T-cell (primary cell): ENCODE measurements around the gene CD274. TPM values are rescaled to one million over a fixed set of nuclear protein-coding genes. Genes with fewer than 3 reads are reported as not detected.
A peak's percentile ranks its signal among the peaks of the same experiment; 100 is the strongest.

ENCODE experiments used
- ATAC-seq, 4 experiments: fragments of 200-7000 bp in 3 of 4; fragments of 150-1000 bp in 1 of 4; cut with Tn5 transposase; replicated peaks in 1 of 4; 1 replicate in 3 of 4; 2 replicates in 1 of 4; pipeline ENCODE4 v1.10.0; 2021; ENCODE audit warnings: moderate library complexity in 3 of 4, mild to moderate bottlenecking in 2 of 4, moderate number of reproducible peaks in 1 of 4
- CTCF ChIA-PET, 2 donors: fragments of 300-600 bp; sonication (Branson Sonifier 250); formaldehyde crosslinking; loops; one replicate each; lab custom pipeline; 2022; ENCODE audit warnings: antibody characterized with exemption in 2 of 2; lab: Charles Lee
- POLR2A ChIA-PET, 2 donors: fragments of 300-600 bp; sonication (Branson Sonifier 250); formaldehyde crosslinking; loops; one replicate each; lab custom pipeline; 2022; ENCODE audit warnings: antibody characterized with exemption in 2 of 2; lab: Charles Lee
- DNase-seq, 35 experiments: peaks; one replicate each; pipeline versions ENCODE4 v3.0.0 to v3.0.0-alpha.2; 2013 to 2023
- H3K27ac ChIP-seq: one replicate; pipeline ENCODE4 v1.5.1; 2013; ENCODE audit warnings: low read length
- H3K27me3 ChIP-seq, 2 experiments: replicated peaks in 1 of 2; 1 replicate in 1 of 2; 2 replicates in 1 of 2; pipeline versions ENCODE4 v1.6.1 to v1.7.0; 2013; ENCODE audit warnings: low read length in 1 of 2, mixed read lengths in 1 of 2; ENCODE audit not compliant: control insufficient read depth in 2 of 2, insufficient read depth in 2 of 2; ENCODE audit errors: extremely low read depth in 1 of 2
- H3K36me3 ChIP-seq, 2 donors: 1 replicate in 1 of 2; 2 replicates in 1 of 2; pipeline versions ENCODE4 v1.6.1 to v1.7.0; 2013; ENCODE audit warnings: low read length in 1 of 2; ENCODE audit not compliant: control insufficient read depth in 2 of 2, insufficient read depth in 1 of 2; ENCODE audit errors: extremely low read depth in 1 of 2
- H3K4me1 ChIP-seq, 2 experiments: 1 replicate in 1 of 2; 2 replicates in 1 of 2; pipeline versions ENCODE4 v1.6.1 to v1.7.0; 2013; ENCODE audit warnings: low read length in 2 of 2, mixed read lengths in 1 of 2; ENCODE audit not compliant: insufficient read depth in 2 of 2, control insufficient read depth in 1 of 2; ENCODE audit errors: extremely low read depth in 1 of 2
- H3K4me3 ChIP-seq, 2 donors: 1 replicate in 1 of 2; 2 replicates in 1 of 2; pipeline versions ENCODE4 v1.5.1 to v1.7.0; 2013; ENCODE audit warnings: mild to moderate bottlenecking in 2 of 2, low read length in 1 of 2, moderate library complexity in 1 of 2; ENCODE audit not compliant: control insufficient read depth in 1 of 2; ENCODE audit errors: extremely low read depth in 1 of 2
- H3K9me3 ChIP-seq: 2 replicates; pipeline ENCODE4 v1.7.0; 2013
- H3K27ac Mint-ChIP-seq, 2 donors: one replicate each; pipeline ENCODE4 v1.8.0; 2020 to 2021; ENCODE audit warnings: mild to moderate bottlenecking in 2 of 2, mixed read lengths in 2 of 2
- H3K27me3 Mint-ChIP-seq, 2 donors: one replicate each; pipeline ENCODE4 v1.8.0; 2021 to 2022; ENCODE audit warnings: mixed read lengths in 2 of 2
- H3K36me3 Mint-ChIP-seq: one replicate; pipeline ENCODE4 v1.8.0; 2021; ENCODE audit warnings: mixed read lengths
- H3K4me1 Mint-ChIP-seq, 3 donors: one replicate each; pipeline ENCODE4 v1.8.0; 2020 to 2022; ENCODE audit warnings: mixed read lengths in 3 of 3, mild to moderate bottlenecking in 1 of 3
- H3K4me3 Mint-ChIP-seq, 3 donors: one replicate each; pipeline ENCODE4 v1.8.0; 2020 to 2022; ENCODE audit warnings: mild to moderate bottlenecking in 3 of 3, mixed read lengths in 3 of 3, moderate library complexity in 3 of 3
- H3K9me3 Mint-ChIP-seq, 3 donors: one replicate each; pipeline ENCODE4 v1.8.0; 2020 to 2022; ENCODE audit warnings: mixed read lengths in 3 of 3
- WGBS: methylation state at CpG from one replicate; pipeline ENCODE4 v1.1.5; 2013; ENCODE audit warnings: missing lambda C conversion rate; ENCODE audit not compliant: insufficient coverage; 5-methylcytosine and 5-hydroxymethylcytosine counted together
- total RNA-seq, 35 experiments: library from RNA in 6 of 35; stranded (reverse) in 6 of 35; fragments of 120-200 nt in 1 of 35; gene quantifications; one replicate each; pipeline versions ENCODE4 v1.2.1 to v1.2.4 and lab custom pipeline; 2013 to 2026

Gene CD274
- total RNA-seq, 5 donors from 2014 or later (not counting 1 experiment from before 2014, with no cell fraction given) = 6.6 to 11.4 (median 7.2) TPM

GRCh38 chr9:5436441-5436840 is 13.9 kb upstream of the CD274 start:
- POLR2A ChIA-PET = interaction anchor here in 1 of 2 donors (1.7 kb wide), 1 partner anchor 14 kb away, joined by 13 read pairs; the partner anchor contains the start of gene CD274
- no CpG with 5 or more reads among the region's 2 CpGs for WGBS

GRCh38 chr9:5437254-5438216 is 12.8 kb upstream of the CD274 start, which contains the start of gene PLGRKT:
Gene PLGRKT, minus strand, starts transcription at chr9:5437925. Its CDS starts 5,948 bp downstream, at chr9:5431977.
- under 1% methylated on average over 48 of the region's 55 CpGs for WGBS
- H3K4me1 Mint-ChIP-seq = peaks cover 28 to 37% (median 37%) of the 10 kb centered on the region in 3 donors
- Histone ChIP-seq H3K4me3 (peak within 1 kb of the TSS; percentile 77 to 84), H3K9me3 (no peaks in the 10 kb centered on the region), H3K27me3 (no peaks in the 10 kb centered on the region), H3K4me1 (peaks cover 15 to 22% of the 10 kb centered on the region in 2 experiments), H3K27ac (peak within 1 kb of the TSS; percentile 93), H3K36me3 (peaks cover 0 to 9% of the 10 kb centered on the region in 2 donors)
- no peaks in the 10 kb centered on the region for H3K27me3 Mint-ChIP-seq
- H3K27ac Mint-ChIP-seq = peak within 1 kb of the TSS; percentile 98 to 99
- no peaks in the 10 kb centered on the region for H3K9me3 Mint-ChIP-seq
- peak within 1 kb of the TSS; percentile 89 to 95 (median 91) for H3K4me3 Mint-ChIP-seq
- peak; percentile 76 to 94 (median 88) for DNase-seq
- peaks cover 20% of the 10 kb centered on the region for H3K36me3 Mint-ChIP-seq
- ChIA-PET POLR2A (interaction anchor here (0.6 to 1.7 kb wide), 6 partner anchors 11 to 512 kb away, joined by 3 to 13 read pairs (median 3); partner anchors contain the start of genes RIC1 (in 2 of the 2) and CD274 (in 1 of the 2)), CTCF (interaction anchor here (0.6 to 5.9 kb wide), 8 partner anchors 10 to 252 kb away, joined by 3 to 47 read pairs (median 4); partner anchors contain the start of genes CD274 (in 1 of the 2), INSL6 (in 1 of the 2) and RIC1 (in 1 of the 2))
- ATAC-seq = peak; percentile 95 to 99 (median 98)

More at GRCh38 chr9:5436441-5436840, 13.9 kb upstream of the CD274 start:
- CTCF ChIA-PET = interaction anchor here (0.6 to 5.9 kb wide), 3 partner anchors 13 to 251 kb away, joined by 4 to 47 read pairs (median 12); partner anchors contain the start of genes CD274 (in 1 of the 2) and INSL6 (in 1 of the 2)
- peak overlapping the region; percentile 89 to 95 (median 91) for H3K4me3 Mint-ChIP-seq
- H3K36me3 ChIP-seq = peaks cover 0 to 16% of the 10 kb centered on the region in 2 donors
- DNase-seq = no peak
- peaks cover 30% of the 10 kb centered on the region for H3K36me3 Mint-ChIP-seq
- no peaks in the 10 kb centered on the region for H3K9me3 ChIP-seq
- peaks cover 15 to 22% of the 10 kb centered on the region in 2 experiments for H3K4me1 ChIP-seq
- no peak overlapping the region for H3K4me3 ChIP-seq
- H3K27me3 Mint-ChIP-seq = no peaks in the 10 kb centered on the region
- no peak overlapping the region for H3K27ac ChIP-seq
- peak overlapping the region; percentile 98 to 99 for H3K27ac Mint-ChIP-seq
- no peak for ATAC-seq
- H3K4me1 Mint-ChIP-seq = peaks cover 28 to 37% (median 36%) of the 10 kb centered on the region in 3 donors
- H3K27me3 ChIP-seq = no peaks in the 10 kb centered on the region
- H3K9me3 Mint-ChIP-seq = no peaks in the 10 kb centered on the region

GRCh38 chr9:5438301-5439162 is 11.8 kb upstream of the CD274 start:
- no peaks in the 10 kb centered on the region for H3K9me3 ChIP-seq
- H3K9me3 Mint-ChIP-seq = no peaks in the 10 kb centered on the region
- peaks cover 28 to 37% (median 37%) of the 10 kb centered on the region in 3 donors for H3K4me1 Mint-ChIP-seq
- H3K4me3 Mint-ChIP-seq = peak overlapping the region; percentile 89 to 95 (median 91)
- peak overlapping the region; percentile 93 for H3K27ac ChIP-seq
- WGBS = 76% methylated on average over 10 of the region's 21 CpGs
- H3K27me3 Mint-ChIP-seq = no peaks in the 10 kb centered on the region
- CTCF ChIA-PET = interaction anchor here (0.6 to 5.9 kb wide), 8 partner anchors 9 to 252 kb away, joined by 3 to 47 read pairs (median 4); partner anchors contain the start of genes CD274 (in 1 of the 2) and RIC1 (in 1 of the 2)
- H3K27me3 ChIP-seq = no peaks in the 10 kb centered on the region
- peaks cover 15 to 22% of the 10 kb centered on the region in 2 experiments for H3K4me1 ChIP-seq
- POLR2A ChIA-PET = interaction anchor here (0.6 to 1.2 kb wide), 6 partner anchors 12 to 513 kb away, joined by 3 to 8 read pairs (median 3); partner anchors contain the start of genes RIC1 (in 2 of the 2) and CD274 (in 1 of the 2)
- peak in 32 of 35 experiments; percentile 16 to 83 (median 46) for DNase-seq
- peaks cover 15% of the 10 kb centered on the region for H3K36me3 Mint-ChIP-seq
- H3K27ac Mint-ChIP-seq = peak overlapping the region; percentile 98 to 99
- peaks cover 0 to 9% of the 10 kb centered on the region in 2 donors for H3K36me3 ChIP-seq
- peak overlapping the region in 1 of 2 donors; percentile 77 for H3K4me3 ChIP-seq
- peak in 3 of 4 experiments; percentile 2 to 57 (median 3) for ATAC-seq

GRCh38 chr9:5440426-5440825 is 9.9 kb upstream of the CD274 start:
- H3K27ac Mint-ChIP-seq = peak overlapping the region in 1 of 2 donors; percentile 14
- H3K9me3 Mint-ChIP-seq = no peaks in the 10 kb centered on the region
- WGBS = 86% methylated on average over 3 of the region's 3 CpGs
- H3K27me3 Mint-ChIP-seq = no peaks in the 10 kb centered on the region
- ChIA-PET POLR2A (interaction anchor here in 1 of 2 donors (1.2 kb wide), 1 partner anchor 10 kb away, joined by 4 read pairs; the partner anchor contains the start of gene CD274), CTCF (interaction anchor here (0.6 to 5.9 kb wide), 5 partner anchors 9 to 254 kb away, joined by 3 to 47 read pairs (median 3); partner anchors contain the start of gene CD274 (in 2 of the 2))
- DNase-seq (no peak), ATAC-seq (no peak)
- Histone ChIP-seq H3K27me3 (no peaks in the 10 kb centered on the region), H3K4me1 (peaks cover 15 to 22% of the 10 kb centered on the region in 2 experiments), H3K9me3 (no peaks in the 10 kb centered on the region), H3K27ac (no peak overlapping the region), H3K36me3 (peaks cover 0 to 6% of the 10 kb centered on the region in 2 donors), H3K4me3 (no peak overlapping the region)
- H3K36me3 Mint-ChIP-seq = peaks cover 8% of the 10 kb centered on the region
- no peak overlapping the region for H3K4me3 Mint-ChIP-seq
- peaks cover 28 to 35% (median 35%) of the 10 kb centered on the region in 3 donors for H3K4me1 Mint-ChIP-seq

- Histone ChIP-seq H3K4me3 (no peak overlapping the region), H3K36me3 (peaks cover 0 to under 1% of the 10 kb centered on the region in 2 donors), H3K4me1 (peaks cover 15 to 19% of the 10 kb centered on the region in 2 experiments), H3K27ac (no peak overlapping the region), H3K9me3 (no peaks in the 10 kb centered on the region), H3K27me3 (no peaks in the 10 kb centered on the region)
- peaks cover 28 to 32% (median 29%) of the 10 kb centered on the region in 3 donors for H3K4me1 Mint-ChIP-seq
- no peaks in the 10 kb centered on the region for H3K9me3 Mint-ChIP-seq
- H3K27ac Mint-ChIP-seq = no peak overlapping the region
- POLR2A ChIA-PET = interaction anchor here in 1 of 2 donors (1.2 kb wide), 1 partner anchor 9 kb away, joined by 4 read pairs; the partner anchor contains the start of gene CD274
- DNase-seq = no peak
- no CpG with 5 or more reads among the region's 2 CpGs for WGBS
- no peak for ATAC-seq
- peaks cover 5% of the 10 kb centered on the region for H3K36me3 Mint-ChIP-seq
- no peak overlapping the region for H3K4me3 Mint-ChIP-seq
- CTCF ChIA-PET = interaction anchor here (0.6 to 5.9 kb wide), 4 partner anchors 9 to 836 kb away, joined by 3 to 47 read pairs (median 9); partner anchors contain the start of gene CD274 (in 2 of the 2)
- H3K27me3 Mint-ChIP-seq = no peaks in the 10 kb centered on the region
These were observed 9.3 kb upstream of the CD274 start for GRCh38 chr9:5441043-5441442.
